H1 (cell line): ENCODE results near the gene LBP. TPM values are rescaled to one million over a fixed set of nuclear protein-coding genes. Genes with fewer than 3 reads are reported as not detected.

Source experiments
- CTCF ChIA-PET: fragments of 300-600 bp; sonication (Branson Sonifier 250); formaldehyde crosslinking; loops from one replicate; lab custom pipeline; 2021; ENCODE audit not compliant: partially characterized antibody; lab: Charles Lee
- POLR2A ChIA-PET: fragments of 300-600 bp; sonication (Branson Sonifier 250); formaldehyde crosslinking; loops from one replicate; lab custom pipeline; 2021; ENCODE audit warnings: inconsistent platforms; ENCODE audit not compliant: partially characterized antibody; lab: Charles Lee
- DNase-seq, 2 experiments: peaks; one replicate each; pipeline versions ENCODE4 v3.0.0 to v3.0.0-alpha.2; 2010 to 2022; ENCODE audit warnings: low spot score in 2 of 2, low read depth in 1 of 2, mixed read lengths in 1 of 2
- FAIRE-seq: peaks from 2 replicates; lab custom pipeline; 2011; peaks lifted over from hg19 to GRCh38; lab: Jason Lieb, UNC
- H2AFZ ChIP-seq: 2 replicates; pipeline ENCODE4 v1.8.1; 2012; ENCODE audit warnings: low read length, inconsistent platforms
- H2AK5ac ChIP-seq: 2 replicates; pipeline ENCODE4 v1.6.1; 2013; ENCODE audit warnings: low read depth, low read length
- H2BK120ac ChIP-seq: replicated peaks from 2 replicates; pipeline ENCODE3; 2013; ENCODE audit warnings: low read depth, low read length, inconsistent platforms
- H2BK12ac ChIP-seq: 2 replicates; pipeline ENCODE4 v1.6.1; 2013; ENCODE audit warnings: low read depth, low read length
- H2BK15ac ChIP-seq: 2 replicates; pipeline ENCODE4 v1.6.1; 2013; ENCODE audit warnings: low read length
- H2BK20ac ChIP-seq: 2 replicates; pipeline ENCODE4 v1.6.1; 2013; ENCODE audit warnings: low read length
- H2BK5ac ChIP-seq: 2 replicates; pipeline ENCODE4 v1.6.1; 2013; ENCODE audit warnings: low read depth, low read length
- H3K14ac ChIP-seq: 2 replicates; pipeline ENCODE4 v1.6.1; 2013; ENCODE audit warnings: inconsistent platforms; ENCODE audit not compliant: insufficient read length
- H3K18ac ChIP-seq: 2 replicates; pipeline ENCODE4 v1.6.1; 2013; ENCODE audit warnings: low read length; ENCODE audit errors: extremely low read depth
- H3K23ac ChIP-seq: 2 replicates; pipeline ENCODE4 v1.6.1; 2013; ENCODE audit warnings: inconsistent platforms; ENCODE audit not compliant: insufficient read length
- H3K23me2 ChIP-seq: 2 replicates; pipeline ENCODE4 v1.6.1; 2013; ENCODE audit warnings: low read depth, low read length
- H3K27ac ChIP-seq: 2 replicates; pipeline ENCODE4 v1.6.1; 2011; ENCODE audit warnings: low read depth, low read length, inconsistent platforms
- H3K27me3 ChIP-seq, 4 experiments: replicated peaks in 1 of 4; 1 replicate in 1 of 4; 2 replicates in 3 of 4; pipeline versions ENCODE4 v1.6.1 to v1.8.1; 2011 to 2013; ENCODE audit warnings: low read length in 3 of 4, mild to moderate bottlenecking in 3 of 4, inconsistent platforms in 2 of 4, mixed read lengths in 2 of 4, moderate library complexity in 1 of 4; ENCODE audit not compliant: control insufficient read depth in 3 of 4, insufficient read depth in 3 of 4; ENCODE audit errors: extremely low read depth in 1 of 4
- H3K36me3 ChIP-seq, 4 experiments: 2 replicates each; pipeline versions ENCODE4 v1.6.1 to v1.8.1; 2011 to 2013; ENCODE audit warnings: mild to moderate bottlenecking in 4 of 4, low read length in 3 of 4, moderate library complexity in 2 of 4, control low read depth in 1 of 4, inconsistent platforms in 1 of 4; ENCODE audit not compliant: insufficient read depth in 4 of 4, control insufficient read depth in 2 of 4
- H3K4ac ChIP-seq: replicated peaks from 2 replicates; pipeline ENCODE3; 2013; ENCODE audit warnings: low read length, low read depth, mixed read lengths, inconsistent platforms; ENCODE audit not compliant: insufficient read length
- H3K4me1 ChIP-seq, 4 experiments: replicated peaks in 1 of 4; 1 replicate in 1 of 4; 2 replicates in 3 of 4; pipeline versions ENCODE4 v1.6.1 to v1.8.1; 2011 to 2013; ENCODE audit warnings: low read length in 3 of 4, inconsistent platforms in 2 of 4, mixed read lengths in 1 of 4; ENCODE audit not compliant: insufficient read depth in 4 of 4, control insufficient read depth in 3 of 4
- H3K4me2 ChIP-seq, 2 experiments: 2 replicates each; pipeline versions ENCODE4 v1.6.1 to v1.8.1; 2011 to 2013; ENCODE audit warnings: low read depth in 2 of 2, low read length in 2 of 2, control low read depth in 1 of 2, inconsistent platforms in 1 of 2, mild to moderate bottlenecking in 1 of 2; ENCODE audit not compliant: insufficient read depth in 1 of 2
- H3K4me3 ChIP-seq, 4 experiments: fragments of 200-600, 300-600 bp in 1 of 4; sonication (generic), shearing (Covaris generic), sonication (Bioruptor Twin) in 1 of 4; 2 replicates each; pipeline versions ENCODE4 v1.5.1 to v1.8.1; 2011 to 2016; ENCODE audit warnings: low read length in 4 of 4, low read depth in 3 of 4, control low read depth in 2 of 4, inconsistent platforms in 2 of 4, mild to moderate bottlenecking in 2 of 4, mixed read lengths in 1 of 4, moderate library complexity in 1 of 4; ENCODE audit not compliant: insufficient read depth in 2 of 4; ENCODE audit errors: extremely low read depth in 1 of 4
- H3K56ac ChIP-seq: replicated peaks from 2 replicates; pipeline ENCODE3; 2013; ENCODE audit warnings: low read depth, mild to moderate bottlenecking, mixed read lengths, low read length, inconsistent platforms; ENCODE audit not compliant: insufficient read length
- H3K79me1 ChIP-seq: 2 replicates; pipeline ENCODE4 v1.6.1; 2013; ENCODE audit warnings: low read depth, low read length, control low read depth
- H3K79me2 ChIP-seq, 2 experiments: 2 replicates each; pipeline versions ENCODE4 v1.6.1 to v1.8.1; 2012 to 2013; ENCODE audit warnings: low read length in 2 of 2, mild to moderate bottlenecking in 2 of 2, inconsistent platforms in 1 of 2; ENCODE audit not compliant: insufficient read depth in 2 of 2, control insufficient read depth in 1 of 2
- H3K9ac ChIP-seq, 4 experiments: replicated peaks in 1 of 4; 1 replicate in 1 of 4; 2 replicates in 3 of 4; pipeline versions ENCODE4 v1.6.1 to v1.8.1; 2011 to 2013; ENCODE audit warnings: low read depth in 3 of 4, low read length in 3 of 4, control low read depth in 2 of 4, mild to moderate bottlenecking in 2 of 4, moderate library complexity in 2 of 4, inconsistent platforms in 1 of 4; ENCODE audit errors: extremely low read depth in 1 of 4
- H3K9me3 ChIP-seq, 2 experiments: 2 replicates each; pipeline versions ENCODE4 v1.6.1 to v1.8.1; 2012 to 2013; ENCODE audit warnings: mild to moderate bottlenecking in 2 of 2, moderate library complexity in 2 of 2, control low read depth in 1 of 2, inconsistent platforms in 1 of 2, low read depth in 1 of 2, low read length in 1 of 2, mixed read lengths in 1 of 2; ENCODE audit not compliant: insufficient read depth in 2 of 2
- H4K20me1 ChIP-seq, 2 experiments: replicated peaks in 1 of 2; 2 replicates each; pipeline versions ENCODE3 to v1.8.1; 2011 to 2013; ENCODE audit warnings: inconsistent platforms in 2 of 2, low read length in 2 of 2, mild to moderate bottlenecking in 1 of 2; ENCODE audit not compliant: insufficient read depth in 2 of 2, control insufficient read depth in 1 of 2
- H4K5ac ChIP-seq: 2 replicates; pipeline ENCODE4 v1.6.1; 2013; ENCODE audit warnings: low read length, low read depth, mixed read lengths, inconsistent platforms; ENCODE audit not compliant: insufficient read length
- H4K8ac ChIP-seq: 2 replicates; pipeline ENCODE4 v1.8.0; 2013; ENCODE audit warnings: mild to moderate bottlenecking, moderate library complexity, low read length, inconsistent platforms; ENCODE audit not compliant: insufficient read depth; ENCODE audit errors: extremely low read depth
- H4K91ac ChIP-seq: replicated peaks from 2 replicates; pipeline ENCODE3; 2013; ENCODE audit warnings: low read length, mixed read lengths, inconsistent platforms; ENCODE audit not compliant: insufficient read length
- BRCA1 ChIP-seq: IDR thresholded peaks from 2 replicates; pipeline ENCODE4 v1.6.1; 2012; ENCODE audit warnings: low read depth, low read length, improper control_type of control experiment
- EP300 ChIP-seq, 2 experiments: IDR thresholded peaks; 1 replicate in 1 of 2; 2 replicates in 1 of 2; pipeline ENCODE4 v1.6.1; 2011 to 2012; ENCODE audit warnings: low read depth in 2 of 2, low read length in 2 of 2, mild to moderate bottlenecking in 2 of 2, borderline replicate concordance in 1 of 2, inconsistent platforms in 1 of 2, moderate library complexity in 1 of 2
- RNF2 ChIP-seq: fragments of 200-900, 300-1000 bp; sonication (generic); IDR thresholded peaks from 2 replicates; pipeline ENCODE4 v1.7.1; 2016; ENCODE audit warnings: borderline replicate concordance, low read depth, mild to moderate bottlenecking, antibody characterized with exemption, low read length; ENCODE audit not compliant: poor library complexity, severe bottlenecking; ENCODE audit errors: missing control alignments
- TBP ChIP-seq: IDR thresholded peaks from 2 replicates; pipeline ENCODE4 v1.6.1; 2011; ENCODE audit warnings: low read depth, low read length, improper control_type of control experiment
- polyA plus RNA-seq, 7 experiments: library from polyadenylated mRNA; depleted of rRNA in 3 of 7; stranded (reverse) in 5 of 7; unstranded in 2 of 7; fragments of >200 nt in 5 of 7; fragments of 200-250 nt in 2 of 7; gene quantifications; 1 replicate in 5 of 7; 2 replicates in 1 of 7; 4 replicates in 1 of 7; pipeline versions ENCODE4 v1.2.1 to v1.2.3, GENCODE V29; 2011 to 2013; ENCODE audit warnings: missing spikeins in 2 of 7, mixed read lengths in 2 of 7
- total RNA-seq: library from RNA; stranded (reverse); fragmentation: NEBNext Ultra II Directional; extraction: Animal tissue kit (Norgen Biotek cat#: 25700); gene quantifications from 2 replicates; pipeline ENCODE4 v1.2.1, GENCODE V29; 2021
- TF ChIP-seq, protein P1 (sequence below): IDR thresholded peaks from 2 replicates; pipeline ENCODE4 v1.6.1; 2012; ENCODE audit warnings: inconsistent platforms
- TF ChIP-seq, protein P2 (sequence below), 3 experiments: IDR thresholded peaks; 1 replicate in 2 of 3; 2 replicates in 1 of 3; pipeline versions ENCODE4 v1.5.1 to v1.6.1; 2011; ENCODE audit warnings: low read length in 3 of 3, mild to moderate bottlenecking in 3 of 3, inconsistent platforms in 2 of 3, low read depth in 1 of 3, moderate library complexity in 1 of 3; ENCODE audit not compliant: insufficient read depth in 1 of 3; ENCODE audit errors: control extremely low read depth in 1 of 3

The LBP gene
- total and polyA plus RNA-seq, 2 of the 8 experiments (the other 6 are each of a cell fraction or from before 2014, with no cell fraction given) = 0.60 to 0.63 TPM

DNA sequence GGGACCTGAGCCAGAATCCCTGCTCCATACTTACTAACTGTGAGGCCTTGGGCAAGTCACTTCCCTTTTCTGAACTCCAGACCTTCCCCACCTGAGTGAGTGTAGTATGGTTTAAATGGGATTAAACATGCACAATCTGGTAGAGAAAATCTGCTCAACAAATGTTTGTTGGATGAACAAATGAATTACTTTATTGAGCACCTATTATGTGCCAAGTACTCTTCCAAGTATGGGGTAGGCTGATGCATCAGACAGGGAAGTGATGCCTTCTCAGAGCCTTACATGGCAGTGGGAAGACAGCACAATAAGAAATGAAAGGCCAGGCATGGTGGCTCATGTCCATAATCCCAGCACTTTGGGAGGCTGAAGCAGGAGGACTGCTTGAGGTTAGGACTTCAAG, 15.0 kb upstream of the LBP start:
- Histone ChIP-seq H3K4me3 (no peak overlapping the region), H3K23ac (no peak overlapping the region), H2AFZ (no peak overlapping the region), H3K9me3 (no peaks in the 10 kb centered on the region), H4K5ac (no peak overlapping the region), H3K14ac (no peak overlapping the region), H3K18ac (no peak overlapping the region), H2AK5ac (no peak overlapping the region), H2BK15ac (no peak overlapping the region), H2BK20ac (no peak overlapping the region), H3K9ac (no peak overlapping the region), H4K20me1 (no peaks in the 10 kb centered on the region), H3K79me1 (no peaks in the 10 kb centered on the region), H3K23me2 (no peaks in the 10 kb centered on the region), H3K4me2 (no peak overlapping the region), H4K91ac (no peak overlapping the region), H4K8ac (no peak overlapping the region), H3K56ac (no peak overlapping the region), H2BK120ac (no peak overlapping the region), H3K27ac (no peak overlapping the region), H3K4ac (no peak overlapping the region), H2BK12ac (no peak overlapping the region), H3K36me3 (no peaks in the 10 kb centered on the region), H2BK5ac (no peak overlapping the region), H3K79me2 (no peaks in the 10 kb centered on the region), H3K4me1 (no peaks in the 10 kb centered on the region), H3K27me3 (no peaks in the 10 kb centered on the region)
- FAIRE-seq = no peak
- DNase-seq = no peak
- POLR2A ChIA-PET = interaction anchor here (1.1 to 1.5 kb wide), 2 partner anchors 22 to 87 kb away, joined by 4 read pairs; no protein-coding TSS in a partner anchor
- TF ChIP-seq BRCA1 (no peak), EP300 (IDR thresholded peaks at IDR 0.05; ENCODE audit: borderline replicate concordance in 1 of 2, low read depth in 2 of 2, low read length in 2 of 2) (no peak), RNF2 (no peak), TBP (no peak)
- TF ChIP-seq, protein P1, sequence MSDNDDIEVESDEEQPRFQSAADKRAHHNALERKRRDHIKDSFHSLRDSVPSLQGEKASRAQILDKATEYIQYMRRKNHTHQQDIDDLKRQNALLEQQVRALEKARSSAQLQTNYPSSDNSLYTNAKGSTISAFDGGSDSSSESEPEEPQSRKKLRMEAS = no peak
- TF ChIP-seq, protein P2, sequence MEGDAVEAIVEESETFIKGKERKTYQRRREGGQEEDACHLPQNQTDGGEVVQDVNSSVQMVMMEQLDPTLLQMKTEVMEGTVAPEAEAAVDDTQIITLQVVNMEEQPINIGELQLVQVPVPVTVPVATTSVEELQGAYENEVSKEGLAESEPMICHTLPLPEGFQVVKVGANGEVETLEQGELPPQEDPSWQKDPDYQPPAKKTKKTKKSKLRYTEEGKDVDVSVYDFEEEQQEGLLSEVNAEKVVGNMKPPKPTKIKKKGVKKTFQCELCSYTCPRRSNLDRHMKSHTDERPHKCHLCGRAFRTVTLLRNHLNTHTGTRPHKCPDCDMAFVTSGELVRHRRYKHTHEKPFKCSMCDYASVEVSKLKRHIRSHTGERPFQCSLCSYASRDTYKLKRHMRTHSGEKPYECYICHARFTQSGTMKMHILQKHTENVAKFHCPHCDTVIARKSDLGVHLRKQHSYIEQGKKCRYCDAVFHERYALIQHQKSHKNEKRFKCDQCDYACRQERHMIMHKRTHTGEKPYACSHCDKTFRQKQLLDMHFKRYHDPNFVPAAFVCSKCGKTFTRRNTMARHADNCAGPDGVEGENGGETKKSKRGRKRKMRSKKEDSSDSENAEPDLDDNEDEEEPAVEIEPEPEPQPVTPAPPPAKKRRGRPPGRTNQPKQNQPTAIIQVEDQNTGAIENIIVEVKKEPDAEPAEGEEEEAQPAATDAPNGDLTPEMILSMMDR (IDR thresholded peaks at IDR 0.05; ENCODE audit: control extremely low read depth in 1 of 3, insufficient read depth in 1 of 3, low read depth in 1 of 3, low read length in 3 of 3) = no peak
- CTCF ChIA-PET = interaction anchor here (1.0 to 2.0 kb wide), 7 partner anchors 9 to 104 kb away, joined by 3 to 9 read pairs (median 4); partner anchors contain the start of gene SNHG17
